ENCODE data around the gene ARMC9. TPM values are rescaled to one million over a fixed set of nuclear protein-coding genes. Genes with fewer than 3 reads are reported as not detected.
A peak's percentile ranks its signal among the peaks of the same experiment; 100 is the strongest.

The ARMC9 gene
- total and polyA plus RNA-seq, 2 of the 13 experiments (the other 11 are each of a cell fraction or from before 2014, with no cell fraction given): 9.1 to 12.8 TPM

DNA sequence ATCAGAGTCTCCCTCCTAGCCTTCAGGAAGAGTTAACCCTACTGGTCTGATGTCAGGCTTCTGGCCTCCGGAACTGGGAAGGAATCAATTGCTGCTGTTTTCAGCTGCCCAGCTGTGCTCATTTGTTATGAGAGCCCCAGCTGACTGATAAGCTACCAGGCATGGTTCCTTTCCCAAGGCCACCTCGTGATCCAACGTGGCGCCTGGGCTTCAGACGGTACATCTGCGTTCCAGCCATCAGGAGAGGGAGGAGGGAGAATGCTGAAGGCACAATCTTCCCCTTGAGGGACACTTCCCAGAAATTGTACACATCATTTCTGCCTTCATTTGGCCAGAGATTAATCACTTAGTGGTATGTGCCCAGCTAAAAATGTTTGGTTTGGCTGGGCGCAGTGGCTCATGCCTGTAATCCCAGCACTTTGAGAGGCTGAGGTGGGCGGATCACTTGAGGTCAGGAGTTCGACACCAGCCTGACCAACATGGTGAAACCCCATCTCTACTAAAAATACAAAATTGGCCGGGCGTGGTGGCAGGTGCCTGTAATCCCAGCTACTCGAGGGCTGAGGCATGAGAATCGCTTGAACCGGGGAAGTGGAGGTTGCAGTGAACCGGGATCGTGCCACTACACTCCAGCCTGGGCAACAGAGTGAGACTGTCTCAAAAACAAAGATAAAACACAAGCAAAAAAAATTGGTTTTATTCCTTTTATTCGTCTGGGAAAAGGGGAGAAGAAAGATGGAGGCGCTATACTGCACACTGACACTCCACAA is 10.5 kb upstream of the ARMC9 start (continued):
- TF ChIP-seq, protein P1, sequence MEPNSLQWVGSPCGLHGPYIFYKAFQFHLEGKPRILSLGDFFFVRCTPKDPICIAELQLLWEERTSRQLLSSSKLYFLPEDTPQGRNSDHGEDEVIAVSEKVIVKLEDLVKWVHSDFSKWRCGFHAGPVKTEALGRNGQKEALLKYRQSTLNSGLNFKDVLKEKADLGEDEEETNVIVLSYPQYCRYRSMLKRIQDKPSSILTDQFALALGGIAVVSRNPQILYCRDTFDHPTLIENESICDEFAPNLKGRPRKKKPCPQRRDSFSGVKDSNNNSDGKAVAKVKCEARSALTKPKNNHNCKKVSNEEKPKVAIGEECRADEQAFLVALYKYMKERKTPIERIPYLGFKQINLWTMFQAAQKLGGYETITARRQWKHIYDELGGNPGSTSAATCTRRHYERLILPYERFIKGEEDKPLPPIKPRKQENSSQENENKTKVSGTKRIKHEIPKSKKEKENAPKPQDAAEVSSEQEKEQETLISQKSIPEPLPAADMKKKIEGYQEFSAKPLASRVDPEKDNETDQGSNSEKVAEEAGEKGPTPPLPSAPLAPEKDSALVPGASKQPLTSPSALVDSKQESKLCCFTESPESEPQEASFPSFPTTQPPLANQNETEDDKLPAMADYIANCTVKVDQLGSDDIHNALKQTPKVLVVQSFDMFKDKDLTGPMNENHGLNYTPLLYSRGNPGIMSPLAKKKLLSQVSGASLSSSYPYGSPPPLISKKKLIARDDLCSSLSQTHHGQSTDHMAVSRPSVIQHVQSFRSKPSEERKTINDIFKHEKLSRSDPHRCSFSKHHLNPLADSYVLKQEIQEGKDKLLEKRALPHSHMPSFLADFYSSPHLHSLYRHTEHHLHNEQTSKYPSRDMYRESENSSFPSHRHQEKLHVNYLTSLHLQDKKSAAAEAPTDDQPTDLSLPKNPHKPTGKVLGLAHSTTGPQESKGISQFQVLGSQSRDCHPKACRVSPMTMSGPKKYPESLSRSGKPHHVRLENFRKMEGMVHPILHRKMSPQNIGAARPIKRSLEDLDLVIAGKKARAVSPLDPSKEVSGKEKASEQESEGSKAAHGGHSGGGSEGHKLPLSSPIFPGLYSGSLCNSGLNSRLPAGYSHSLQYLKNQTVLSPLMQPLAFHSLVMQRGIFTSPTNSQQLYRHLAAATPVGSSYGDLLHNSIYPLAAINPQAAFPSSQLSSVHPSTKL (CRISPR knock-in tag; IDR thresholded peaks at IDR 0.05): peak; percentile 82
- TF ChIP-seq NFIC (IDR thresholded peaks at IDR 0.05; ENCODE audit: low read length) (no peak), SUZ12 (IDR thresholded peaks at IDR 0.05; ENCODE audit: low read depth, low read length) (no peak), ZNF263 (CRISPR knock-in tag; IDR thresholded peaks at IDR 0.05) (peak; percentile 95), ZNF709 (CRISPR knock-in tag; IDR thresholded peaks at IDR 0.05) (no peak), ZNF841 (CRISPR knock-in tag; IDR thresholded peaks at IDR 0.05; ENCODE audit: borderline replicate concordance) (no peak), ZNF251 (CRISPR knock-in tag; IDR thresholded peaks at IDR 0.05) (no peak), KLF11 (CRISPR knock-in tag; IDR thresholded peaks at IDR 0.05) (no peak), ADNP (CRISPR knock-in tag; IDR thresholded peaks at IDR 0.05) (no peak; the same call in 1 of the 2 replicates), SETDB1 (CRISPR knock-in tag; IDR thresholded peaks at IDR 0.05; ENCODE audit: borderline replicate concordance) (no peak), ZNF510 (CRISPR knock-in tag; IDR thresholded peaks at IDR 0.05; ENCODE audit: low read depth) (no peak), TBP (CRISPR knock-in tag; IDR thresholded peaks at IDR 0.05) (no peak), ZNF317 (CRISPR knock-in tag; IDR thresholded peaks at IDR 0.05) (peak; percentile 77)
- TF ChIP-seq, protein P2, sequence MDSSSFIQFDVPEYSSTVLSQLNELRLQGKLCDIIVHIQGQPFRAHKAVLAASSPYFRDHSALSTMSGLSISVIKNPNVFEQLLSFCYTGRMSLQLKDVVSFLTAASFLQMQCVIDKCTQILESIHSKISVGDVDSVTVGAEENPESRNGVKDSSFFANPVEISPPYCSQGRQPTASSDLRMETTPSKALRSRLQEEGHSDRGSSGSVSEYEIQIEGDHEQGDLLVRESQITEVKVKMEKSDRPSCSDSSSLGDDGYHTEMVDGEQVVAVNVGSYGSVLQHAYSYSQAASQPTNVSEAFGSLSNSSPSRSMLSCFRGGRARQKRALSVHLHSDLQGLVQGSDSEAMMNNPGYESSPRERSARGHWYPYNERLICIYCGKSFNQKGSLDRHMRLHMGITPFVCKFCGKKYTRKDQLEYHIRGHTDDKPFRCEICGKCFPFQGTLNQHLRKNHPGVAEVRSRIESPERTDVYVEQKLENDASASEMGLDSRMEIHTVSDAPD (CRISPR knock-in tag; IDR thresholded peaks at IDR 0.05): no peak
- TF ChIP-seq, protein P3, sequence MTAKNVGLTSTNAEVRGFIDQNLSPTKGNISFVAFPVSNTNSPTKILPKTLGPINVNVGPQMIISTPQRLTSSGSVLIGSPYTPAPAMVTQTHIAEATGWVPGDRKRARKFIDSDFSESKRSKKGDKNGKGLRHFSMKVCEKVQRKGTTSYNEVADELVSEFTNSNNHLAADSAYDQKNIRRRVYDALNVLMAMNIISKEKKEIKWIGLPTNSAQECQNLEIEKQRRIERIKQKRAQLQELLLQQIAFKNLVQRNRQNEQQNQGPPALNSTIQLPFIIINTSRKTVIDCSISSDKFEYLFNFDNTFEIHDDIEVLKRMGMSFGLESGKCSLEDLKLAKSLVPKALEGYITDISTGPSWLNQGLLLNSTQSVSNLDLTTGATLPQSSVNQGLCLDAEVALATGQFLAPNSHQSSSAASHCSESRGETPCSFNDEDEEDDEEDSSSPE (CRISPR knock-in tag; IDR thresholded peaks at IDR 0.05): 0 out of 2 replicates have a peak, but pooled peaks have one; percentile 54
- TF ChIP-seq, protein P4, sequence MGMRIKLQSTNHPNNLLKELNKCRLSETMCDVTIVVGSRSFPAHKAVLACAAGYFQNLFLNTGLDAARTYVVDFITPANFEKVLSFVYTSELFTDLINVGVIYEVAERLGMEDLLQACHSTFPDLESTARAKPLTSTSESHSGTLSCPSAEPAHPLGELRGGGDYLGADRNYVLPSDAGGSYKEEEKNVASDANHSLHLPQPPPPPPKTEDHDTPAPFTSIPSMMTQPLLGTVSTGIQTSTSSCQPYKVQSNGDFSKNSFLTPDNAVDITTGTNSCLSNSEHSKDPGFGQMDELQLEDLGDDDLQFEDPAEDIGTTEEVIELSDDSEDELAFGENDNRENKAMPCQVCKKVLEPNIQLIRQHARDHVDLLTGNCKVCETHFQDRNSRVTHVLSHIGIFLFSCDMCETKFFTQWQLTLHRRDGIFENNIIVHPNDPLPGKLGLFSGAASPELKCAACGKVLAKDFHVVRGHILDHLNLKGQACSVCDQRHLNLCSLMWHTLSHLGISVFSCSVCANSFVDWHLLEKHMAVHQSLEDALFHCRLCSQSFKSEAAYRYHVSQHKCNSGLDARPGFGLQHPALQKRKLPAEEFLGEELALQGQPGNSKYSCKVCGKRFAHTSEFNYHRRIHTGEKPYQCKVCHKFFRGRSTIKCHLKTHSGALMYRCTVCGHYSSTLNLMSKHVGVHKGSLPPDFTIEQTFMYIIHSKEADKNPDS (CRISPR knock-in tag; IDR thresholded peaks at IDR 0.05): no peak
- TF ChIP-seq, protein P5, sequence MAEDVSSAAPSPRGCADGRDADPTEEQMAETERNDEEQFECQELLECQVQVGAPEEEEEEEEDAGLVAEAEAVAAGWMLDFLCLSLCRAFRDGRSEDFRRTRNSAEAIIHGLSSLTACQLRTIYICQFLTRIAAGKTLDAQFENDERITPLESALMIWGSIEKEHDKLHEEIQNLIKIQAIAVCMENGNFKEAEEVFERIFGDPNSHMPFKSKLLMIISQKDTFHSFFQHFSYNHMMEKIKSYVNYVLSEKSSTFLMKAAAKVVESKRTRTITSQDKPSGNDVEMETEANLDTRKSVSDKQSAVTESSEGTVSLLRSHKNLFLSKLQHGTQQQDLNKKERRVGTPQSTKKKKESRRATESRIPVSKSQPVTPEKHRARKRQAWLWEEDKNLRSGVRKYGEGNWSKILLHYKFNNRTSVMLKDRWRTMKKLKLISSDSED (CRISPR knock-in tag; IDR thresholded peaks at IDR 0.05): no peak

Data from HepG2 (cell line).